ENCODE data around the gene DMRTA1. TPM values are rescaled to one million over a fixed set of nuclear protein-coding genes. Genes with fewer than 3 reads are reported as not detected.
"Not testable (repeated sequence)": the region's sequence is repeated elsewhere in the genome, so short reads cannot be mapped to it uniquely, and the experiment has no call there.

Gene DMRTA1, protein sequence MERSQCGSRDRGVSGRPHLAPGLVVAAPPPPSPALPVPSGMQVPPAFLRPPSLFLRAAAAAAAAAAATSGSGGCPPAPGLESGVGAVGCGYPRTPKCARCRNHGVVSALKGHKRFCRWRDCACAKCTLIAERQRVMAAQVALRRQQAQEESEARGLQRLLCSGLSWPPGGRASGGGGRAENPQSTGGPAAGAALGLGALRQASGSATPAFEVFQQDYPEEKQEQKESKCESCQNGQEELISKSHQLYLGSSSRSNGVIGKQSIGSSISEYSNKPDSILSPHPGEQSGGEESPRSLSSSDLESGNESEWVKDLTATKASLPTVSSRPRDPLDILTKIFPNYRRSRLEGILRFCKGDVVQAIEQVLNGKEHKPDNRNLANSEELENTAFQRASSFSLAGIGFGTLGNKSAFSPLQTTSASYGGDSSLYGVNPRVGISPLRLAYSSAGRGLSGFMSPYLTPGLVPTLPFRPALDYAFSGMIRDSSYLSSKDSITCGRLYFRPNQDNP
- total RNA-seq, result 0.38 TPM
- long read RNA-seq, full-length matches to known transcripts, result 1 of 1 reads
- long read RNA-seq, partial matches to known transcripts, result 0 of 1 reads
- long read RNA-seq, other reads (novel, unspliced or antisense), result 0 of 1 reads

DNA sequence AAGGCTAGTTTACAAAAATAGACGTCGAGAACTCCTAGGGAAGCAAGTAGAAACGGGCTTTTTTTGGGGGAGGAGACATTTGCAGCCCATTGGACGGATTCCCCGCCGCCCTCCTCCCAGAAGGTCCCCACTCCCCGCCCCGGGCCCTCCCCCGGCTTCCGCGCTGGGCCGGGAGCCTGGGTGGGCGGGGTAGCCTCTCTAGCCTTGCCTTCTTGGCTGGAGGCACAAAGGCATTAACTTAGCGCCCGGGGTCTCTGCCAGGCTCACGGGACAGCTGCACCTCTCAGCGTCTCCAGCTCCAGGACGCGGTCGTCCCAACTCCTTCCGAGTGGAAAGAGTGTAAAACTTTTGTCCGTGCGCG, at the start of gene DMRTA1:
Gene DMRTA1 (plus strand): TSS at position 236 of the 361 bp plus-strand sequence. CDS start 242 bp downstream, outside the sequence.
- intact Hi-C loops (cut with DNase I), result loop anchor here (5.0 kb wide), 1 partner anchor 634 kb away; no protein-coding TSS in a partner anchor
- peak; percentile 89 for DNase-seq (ENCODE audit: low spot score)

DNA sequence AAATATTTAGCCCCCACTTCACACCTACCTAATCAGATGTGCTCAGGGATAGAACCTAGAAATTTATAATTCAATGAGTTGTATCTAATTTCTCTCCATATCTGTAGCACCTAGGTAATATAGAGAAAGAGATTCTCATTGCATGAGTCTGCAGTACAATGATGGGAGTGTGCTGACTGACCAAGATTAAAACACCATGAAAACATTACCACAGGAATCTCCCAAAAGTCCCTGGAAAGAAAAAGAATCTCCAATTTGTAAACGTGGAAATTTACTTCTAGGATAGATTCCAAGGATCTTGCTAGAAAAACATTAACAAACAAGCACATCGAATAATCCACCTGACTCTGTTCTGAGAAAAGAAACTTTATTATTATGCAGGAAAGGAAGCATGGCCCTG, 45.0 kb upstream of the DMRTA1 start:
- intact Hi-C loops (cut with DNase I), result no loop called here
- no peak for DNase-seq (ENCODE audit: low spot score)

DNA sequence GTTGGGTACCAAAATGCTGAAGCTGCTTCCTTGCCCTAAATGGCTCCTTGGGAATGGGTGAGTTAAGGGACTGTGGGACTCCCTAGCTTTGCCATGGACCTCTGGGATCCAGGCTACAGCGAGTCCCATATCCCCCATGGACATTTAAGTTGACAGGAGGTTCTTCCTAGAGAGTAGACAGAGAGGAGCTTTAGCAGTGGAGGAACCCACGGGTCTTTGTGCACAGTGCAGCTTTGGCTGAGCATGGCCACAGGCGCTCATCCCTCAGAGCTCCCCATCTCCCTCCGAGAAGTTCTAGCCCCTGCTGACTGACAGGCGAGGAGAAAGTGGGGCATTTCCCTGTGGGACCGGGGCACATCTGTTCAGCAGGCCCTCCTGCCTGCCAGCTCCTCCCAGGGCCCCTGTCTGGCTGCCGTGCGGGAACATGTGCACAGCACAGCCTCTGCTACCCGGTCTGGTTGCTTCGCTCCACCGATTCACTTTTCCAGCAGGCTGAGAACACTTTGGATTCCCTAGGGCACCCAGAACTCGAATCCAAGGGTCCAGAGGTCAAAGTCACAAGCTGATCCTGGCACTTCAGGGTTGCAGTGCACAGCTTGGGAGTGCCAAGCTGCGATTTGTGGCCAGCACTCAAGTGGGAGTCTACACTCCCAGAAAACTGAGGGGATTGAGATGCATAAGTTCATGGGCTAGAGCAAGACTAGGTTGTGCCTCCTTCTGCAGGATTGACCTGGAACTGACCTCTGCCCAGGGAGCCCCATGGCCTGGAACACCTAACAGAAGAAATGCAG, 40.6 kb upstream of the DMRTA1 start:
- intact Hi-C loops (cut with DNase I), result no loop called here

DNA sequence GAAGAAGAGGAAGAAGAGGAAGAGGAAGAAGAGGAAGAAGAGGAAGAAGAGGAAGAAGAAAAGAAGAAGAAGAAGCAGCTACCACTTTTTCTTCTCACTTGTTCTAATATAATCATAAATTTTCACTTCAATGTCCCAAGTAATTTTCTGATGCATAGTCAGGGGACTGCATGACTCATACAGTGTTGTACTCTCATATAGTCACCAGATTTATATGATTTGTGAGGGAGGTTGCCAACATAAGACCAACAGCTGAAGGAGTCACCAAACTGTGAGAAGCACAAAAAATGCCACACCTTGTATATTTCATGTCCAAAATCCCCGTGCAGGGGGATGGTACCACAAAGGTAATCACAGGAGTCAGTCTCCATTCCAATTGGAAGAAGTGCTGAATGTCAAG, 32.7 kb upstream of the DMRTA1 start:
- intact Hi-C loops (cut with DNase I), result no loop called here
- no peak for DNase-seq (ENCODE audit: low spot score)

More for the DNA sequence above, 40.6 kb upstream of the DMRTA1 start:
- DNase-seq (ENCODE audit: low spot score), result no peak

DNA sequence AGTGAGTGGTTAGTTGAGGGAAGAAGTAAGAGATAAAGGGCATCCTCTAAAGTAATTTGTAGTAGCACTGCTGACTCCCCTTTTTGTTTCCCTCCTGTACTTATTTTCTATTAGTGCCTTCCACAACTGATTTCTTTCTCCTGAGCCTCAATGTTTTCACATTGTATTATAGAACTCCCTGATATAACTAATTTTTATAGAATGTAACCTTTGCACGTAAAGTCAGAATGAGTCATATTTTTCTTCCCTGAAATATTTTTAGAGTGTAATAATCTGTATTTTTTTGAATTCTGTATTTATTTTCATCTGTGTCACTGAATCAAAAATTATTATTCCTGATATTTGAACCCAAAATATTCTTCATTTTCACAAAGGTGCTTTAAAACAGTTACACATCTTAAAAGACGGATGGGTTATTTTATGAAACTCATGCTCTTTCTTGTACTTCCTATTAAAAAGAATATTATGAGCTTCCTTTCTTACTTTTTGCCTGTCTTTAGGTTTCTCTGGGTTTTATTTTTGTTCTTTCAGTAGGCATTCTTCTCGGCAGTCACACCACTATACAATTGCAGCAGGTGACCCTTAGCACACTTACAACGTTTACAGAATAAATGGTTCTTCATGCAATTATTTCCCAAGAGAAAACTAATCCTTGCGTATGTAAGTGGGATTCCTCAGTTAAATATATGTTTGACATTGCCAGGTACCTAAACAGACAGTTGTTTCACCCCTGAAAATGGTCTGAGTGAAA, 30.5 kb upstream of the DMRTA1 start:
- intact Hi-C loops (cut with DNase I), result no loop called here
- no peak for DNase-seq (ENCODE audit: low spot score)

DNA sequence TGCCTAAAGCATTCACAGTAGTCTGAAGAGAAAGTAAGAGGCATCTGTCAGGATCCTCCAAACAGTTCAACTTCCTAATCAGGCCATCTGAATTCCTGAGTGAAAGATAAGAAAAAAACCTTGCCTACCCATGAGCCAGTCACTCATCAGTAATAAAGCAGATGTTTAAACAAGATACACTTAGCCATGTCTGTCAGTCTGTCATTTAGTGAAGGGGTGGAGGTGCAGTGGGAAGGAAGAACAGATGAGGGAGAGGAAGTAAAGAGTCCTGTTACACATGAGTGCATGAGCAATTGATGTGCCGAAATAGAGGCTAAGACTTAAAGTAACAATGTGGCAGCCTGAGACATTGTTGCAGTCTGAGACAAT, 29.9 kb upstream of the DMRTA1 start:
- DNase-seq (ENCODE audit: low spot score), result no peak
- intact Hi-C loops (cut with DNase I), result no loop called here

DNA sequence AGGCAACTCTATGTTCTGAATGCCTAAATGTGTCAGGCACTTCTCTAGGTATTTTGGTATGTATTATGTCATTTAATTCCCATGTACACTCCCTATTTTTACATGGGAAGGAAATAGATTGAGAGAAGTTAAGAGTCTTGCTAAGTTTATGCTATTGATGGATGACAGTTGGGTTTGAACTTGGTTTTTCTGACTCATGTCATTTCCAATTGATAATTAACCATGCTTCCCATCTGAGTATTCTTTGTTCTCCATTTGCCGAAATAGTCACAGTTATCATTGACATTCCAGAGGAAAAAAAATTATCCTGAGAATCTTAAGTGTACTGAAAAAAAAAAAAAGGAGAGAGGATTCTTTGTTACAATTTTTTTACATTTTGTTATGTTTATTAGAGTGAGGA, 23.1 kb upstream of the DMRTA1 start:
- intact Hi-C loops (cut with DNase I), result no loop called here
- DNase-seq (ENCODE audit: low spot score), result no peak

DNA sequence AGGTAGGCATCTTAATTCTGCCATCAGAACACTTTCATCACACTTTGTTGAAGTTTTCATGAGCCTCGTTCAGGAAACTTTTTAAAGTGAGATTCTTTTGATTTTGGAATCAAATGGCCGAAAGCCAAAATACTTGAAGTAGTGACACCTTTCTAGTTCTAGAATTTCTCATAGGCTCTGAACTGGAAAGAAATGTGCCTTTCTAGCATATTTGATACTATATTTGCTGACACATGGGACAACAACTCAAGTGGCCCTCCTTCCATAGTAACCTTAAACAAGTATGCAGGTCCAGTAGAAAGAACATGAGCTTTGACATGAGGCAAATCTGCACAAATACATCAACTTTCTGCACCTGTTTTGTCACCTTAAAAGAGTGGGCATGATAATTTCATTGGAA, 22.0 kb upstream of the DMRTA1 start:
- intact Hi-C loops (cut with DNase I), result no loop called here
- no peak for DNase-seq (ENCODE audit: low spot score)

DNA sequence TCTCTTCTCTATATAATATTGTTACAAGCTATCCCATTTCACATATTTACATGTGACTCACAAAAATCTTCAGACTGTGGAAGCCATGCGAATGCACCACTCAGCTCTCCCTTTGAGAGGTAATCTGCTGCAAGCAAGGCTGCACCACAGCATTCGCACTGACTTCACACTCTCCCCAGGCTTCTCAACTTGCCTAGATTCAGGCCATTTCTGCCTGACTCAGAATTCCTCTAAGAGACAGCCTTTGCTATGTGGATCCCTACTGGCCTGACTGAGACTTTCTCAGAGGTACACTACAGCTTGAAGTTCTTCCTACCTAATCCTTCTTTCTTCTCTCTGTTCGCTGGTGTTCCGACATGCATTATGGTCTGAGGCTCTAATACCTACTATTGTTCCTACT, 21.1 kb upstream of the DMRTA1 start:
- DNase-seq (ENCODE audit: low spot score), result no peak
- intact Hi-C loops (cut with DNase I), result no loop called here

DNA sequence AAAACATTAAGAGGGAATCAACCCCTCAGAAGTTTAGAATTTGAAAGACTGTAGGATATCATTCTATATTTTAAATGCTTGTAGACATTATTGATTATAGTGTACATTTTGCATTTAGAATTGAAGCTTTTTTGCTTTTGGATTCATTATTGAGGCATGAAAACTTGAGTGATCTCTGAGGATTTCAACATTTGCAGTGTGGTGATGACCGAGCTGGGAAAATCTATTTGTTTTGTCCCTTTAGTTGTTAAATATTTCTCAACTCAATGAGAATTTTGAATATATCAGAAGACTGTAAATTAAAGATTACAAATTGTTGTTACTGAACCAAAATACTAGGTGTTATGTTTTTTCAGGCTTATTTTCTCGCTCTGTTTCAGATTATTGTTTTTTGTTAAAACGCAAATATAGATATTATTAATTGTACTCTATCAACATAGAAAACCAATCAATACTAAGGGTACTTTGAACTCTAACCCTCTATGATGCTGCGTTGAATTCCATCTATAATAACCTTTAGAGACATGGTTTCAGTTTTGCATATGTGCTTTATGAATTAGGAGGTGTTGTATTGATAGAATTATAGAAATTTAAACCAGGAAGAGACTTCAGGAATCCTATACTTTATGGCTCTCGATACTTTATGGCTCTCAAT, 19.3 kb upstream of the DMRTA1 start:
- intact Hi-C loops (cut with DNase I), result no loop called here
- no peak for DNase-seq (ENCODE audit: low spot score)

DNA sequence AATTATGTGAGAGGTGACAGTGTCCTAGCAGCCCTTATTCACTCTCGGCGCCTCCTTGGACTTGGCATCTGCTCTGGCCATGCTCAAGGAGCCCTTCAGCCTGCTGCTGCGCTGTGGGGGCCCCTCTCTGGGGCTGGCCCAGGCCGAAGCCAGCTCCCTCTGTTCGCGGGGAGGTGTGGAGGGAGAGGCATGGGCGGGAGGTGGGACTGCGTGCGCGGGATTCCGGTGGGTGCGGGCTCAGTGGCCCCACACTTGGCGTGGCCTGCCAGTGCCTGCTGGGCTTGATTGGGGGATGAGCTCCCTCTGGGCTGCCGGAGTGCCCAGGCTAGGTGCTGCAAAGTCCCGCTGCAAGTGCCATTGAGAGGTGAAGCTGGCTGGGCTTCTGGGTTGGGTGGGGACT, 12.9 kb upstream of the DMRTA1 start:
- intact Hi-C loops (cut with DNase I), result no loop called here
- DNase-seq (ENCODE audit: low spot score), result no peak

DNA sequence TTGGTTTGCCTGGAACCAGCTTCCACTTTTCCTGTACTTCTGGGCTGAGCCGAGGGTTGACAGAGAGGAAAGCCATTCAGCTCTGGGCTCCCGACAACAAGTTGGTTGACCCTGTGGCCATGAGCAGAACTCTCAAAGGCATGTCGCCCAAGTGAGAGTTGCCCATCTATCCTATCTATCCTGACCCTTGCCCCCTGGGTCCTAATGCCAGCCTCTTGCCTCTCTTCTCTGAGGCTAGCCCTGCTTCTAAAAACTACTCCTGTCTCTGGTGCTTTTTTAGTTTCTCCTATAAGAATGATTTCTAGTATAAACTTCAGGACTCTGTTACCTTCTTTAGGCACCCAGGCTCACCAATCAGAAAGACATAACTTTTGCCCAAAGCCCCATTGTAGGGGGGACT, 11.4 kb upstream of the DMRTA1 start:
- DNase-seq (ENCODE audit: low spot score); intact Hi-C loops (cut with DNase I): not testable (repeated sequence)

DNA sequence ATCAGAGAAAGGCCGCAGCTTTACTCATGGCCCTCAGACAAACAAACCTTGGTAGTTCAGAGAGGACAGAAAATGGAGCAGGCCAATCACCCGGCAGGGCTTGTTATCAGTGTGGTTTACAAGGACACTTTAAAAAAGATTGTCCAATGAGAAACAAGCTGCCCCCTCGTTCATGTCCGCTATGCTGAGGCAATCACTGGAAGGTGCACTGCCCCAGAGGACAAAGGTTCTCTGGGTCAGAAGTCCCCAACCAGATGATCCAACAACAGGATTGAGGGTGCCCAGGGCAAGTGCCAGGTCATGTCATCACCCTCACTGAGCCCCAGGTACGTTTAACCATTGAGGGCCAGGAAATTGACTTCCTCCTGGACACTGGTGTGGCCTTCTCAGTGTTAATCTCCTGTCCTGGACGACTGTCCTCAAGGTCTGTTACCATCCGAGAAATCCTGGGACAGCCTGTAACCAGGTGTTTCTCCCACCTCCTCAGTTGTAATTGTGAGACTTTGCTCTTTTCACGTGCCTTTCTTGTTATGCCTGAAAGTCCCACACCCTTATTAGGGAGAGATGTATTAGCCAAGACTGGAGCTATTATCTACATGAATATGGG, 9.1 kb upstream of the DMRTA1 start:
- intact Hi-C loops (cut with DNase I); DNase-seq (ENCODE audit: low spot score): not testable (repeated sequence)

DNA sequence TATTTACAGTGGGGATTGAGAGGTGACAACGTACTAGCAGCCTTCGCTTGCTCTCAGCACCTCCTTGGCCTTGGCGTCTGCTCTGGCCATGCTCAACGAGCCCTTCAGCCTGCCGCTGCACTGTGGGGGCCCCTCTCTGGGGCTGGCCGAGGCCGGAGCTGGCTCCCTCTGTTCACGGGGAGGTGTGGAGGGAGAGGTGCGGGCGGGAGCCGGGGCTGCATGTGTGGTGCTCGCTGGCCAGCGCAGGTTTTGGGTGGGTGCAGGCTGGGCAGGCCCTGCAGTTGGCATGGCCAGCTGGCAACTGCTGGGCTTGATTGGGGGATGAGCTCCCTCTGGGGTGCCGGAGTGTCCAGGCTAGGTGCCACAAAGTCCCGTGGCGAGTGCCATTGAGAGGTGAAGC, 5.8 kb upstream of the DMRTA1 start:
- intact Hi-C loops (cut with DNase I), result no loop called here
- no peak for DNase-seq (ENCODE audit: low spot score)

DNA sequence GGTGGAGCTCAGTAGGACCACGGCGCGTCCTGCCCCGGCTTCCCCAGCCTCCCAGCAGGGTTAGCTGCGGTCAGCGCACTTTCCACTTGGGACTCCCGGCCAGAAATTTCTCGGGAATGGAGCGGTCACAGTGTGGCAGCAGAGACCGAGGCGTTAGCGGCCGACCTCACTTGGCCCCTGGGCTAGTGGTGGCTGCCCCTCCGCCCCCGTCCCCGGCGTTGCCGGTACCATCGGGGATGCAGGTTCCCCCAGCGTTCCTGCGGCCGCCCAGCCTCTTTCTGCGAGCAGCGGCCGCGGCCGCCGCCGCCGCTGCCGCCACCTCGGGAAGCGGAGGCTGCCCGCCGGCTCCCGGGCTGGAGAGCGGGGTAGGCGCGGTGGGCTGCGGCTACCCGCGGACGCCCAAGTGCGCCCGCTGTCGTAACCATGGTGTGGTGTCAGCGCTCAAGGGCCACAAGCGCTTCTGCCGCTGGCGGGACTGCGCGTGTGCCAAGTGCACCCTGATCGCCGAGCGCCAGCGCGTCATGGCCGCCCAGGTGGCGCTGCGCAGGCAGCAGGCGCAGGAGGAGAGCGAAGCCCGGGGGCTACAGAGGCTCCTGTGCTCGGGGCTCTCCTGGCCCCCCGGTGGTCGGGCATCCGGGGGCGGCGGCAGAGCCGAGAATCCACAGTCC, 460 bp downstream of the DMRTA1 start:
- intact Hi-C loops (cut with DNase I), result loop anchor here (5.0 kb wide), 1 partner anchor 635 kb away; no protein-coding TSS in a partner anchor
- no peak for DNase-seq (ENCODE audit: low spot score)

DNA sequence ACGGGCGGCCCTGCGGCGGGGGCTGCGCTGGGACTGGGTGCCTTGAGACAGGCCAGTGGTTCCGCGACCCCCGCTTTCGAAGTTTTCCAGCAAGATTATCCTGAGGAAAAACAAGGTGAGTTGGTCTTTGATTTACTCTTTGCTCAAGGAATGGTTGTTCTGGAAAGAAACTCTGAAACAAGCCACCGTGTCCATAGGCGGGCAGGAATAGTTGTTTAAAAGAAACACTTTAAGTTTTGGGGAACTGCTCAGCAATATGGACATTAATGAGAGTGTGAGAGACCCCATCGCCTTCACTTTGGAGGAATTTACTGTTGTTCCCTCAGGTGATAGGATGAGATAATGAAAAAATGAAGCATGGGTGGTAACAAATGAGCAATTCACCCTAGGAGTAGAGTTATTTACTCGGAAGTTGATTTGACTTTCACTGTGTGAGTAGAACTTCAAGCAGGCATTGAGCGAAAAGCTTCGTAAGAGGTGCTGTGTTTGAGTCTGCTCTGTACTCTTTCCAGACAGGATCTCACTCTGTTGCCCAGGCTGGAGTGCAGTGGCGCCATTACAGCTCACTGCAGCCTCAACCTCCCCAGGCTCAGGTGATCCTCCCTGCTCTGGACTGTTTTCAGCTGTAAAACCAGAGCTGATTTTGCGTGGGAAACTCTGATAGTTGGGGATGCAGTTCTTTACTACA, 1.1 kb downstream of the DMRTA1 start:
- no peak for DNase-seq (ENCODE audit: low spot score)
- intact Hi-C loops (cut with DNase I), result loop anchor here (5.0 kb wide), 1 partner anchor 635 kb away; no protein-coding TSS in a partner anchor

DNA sequence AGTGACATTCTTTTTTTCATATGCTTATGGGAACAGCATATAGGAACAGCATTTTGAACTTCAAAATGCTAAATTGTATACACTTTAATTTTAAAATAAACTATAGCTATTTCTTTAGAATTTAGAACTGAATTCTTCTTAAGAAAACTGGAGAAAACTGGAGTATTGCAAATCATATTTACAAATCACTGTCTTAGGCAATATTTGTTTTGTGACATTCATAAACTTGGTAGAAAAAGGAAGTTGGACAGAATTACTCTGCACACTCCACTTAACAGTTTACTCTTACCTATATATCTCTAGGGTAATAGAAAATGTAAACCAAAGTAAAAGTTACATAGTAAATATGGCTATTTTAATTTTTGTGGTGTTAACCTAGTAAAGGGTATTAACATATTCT, 3.1 kb downstream of the DMRTA1 start:
- intact Hi-C loops (cut with DNase I), result loop anchor here (2.0 to 5.0 kb wide), 3 partner anchors 143 to 637 kb away; no protein-coding TSS in a partner anchor
- no peak for DNase-seq (ENCODE audit: low spot score)

All from cardiac septum (tissue), 1 donor.